ENCODE results near the gene TAT.
"Not testable (repeated sequence)": the region's sequence is repeated elsewhere in the genome, so short reads cannot be mapped to it uniquely, and the experiment has no call there.

- TF ChIP-seq, protein P1, sequence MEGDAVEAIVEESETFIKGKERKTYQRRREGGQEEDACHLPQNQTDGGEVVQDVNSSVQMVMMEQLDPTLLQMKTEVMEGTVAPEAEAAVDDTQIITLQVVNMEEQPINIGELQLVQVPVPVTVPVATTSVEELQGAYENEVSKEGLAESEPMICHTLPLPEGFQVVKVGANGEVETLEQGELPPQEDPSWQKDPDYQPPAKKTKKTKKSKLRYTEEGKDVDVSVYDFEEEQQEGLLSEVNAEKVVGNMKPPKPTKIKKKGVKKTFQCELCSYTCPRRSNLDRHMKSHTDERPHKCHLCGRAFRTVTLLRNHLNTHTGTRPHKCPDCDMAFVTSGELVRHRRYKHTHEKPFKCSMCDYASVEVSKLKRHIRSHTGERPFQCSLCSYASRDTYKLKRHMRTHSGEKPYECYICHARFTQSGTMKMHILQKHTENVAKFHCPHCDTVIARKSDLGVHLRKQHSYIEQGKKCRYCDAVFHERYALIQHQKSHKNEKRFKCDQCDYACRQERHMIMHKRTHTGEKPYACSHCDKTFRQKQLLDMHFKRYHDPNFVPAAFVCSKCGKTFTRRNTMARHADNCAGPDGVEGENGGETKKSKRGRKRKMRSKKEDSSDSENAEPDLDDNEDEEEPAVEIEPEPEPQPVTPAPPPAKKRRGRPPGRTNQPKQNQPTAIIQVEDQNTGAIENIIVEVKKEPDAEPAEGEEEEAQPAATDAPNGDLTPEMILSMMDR (IDR thresholded peaks at IDR 0.05; ENCODE audit: poor library complexity, severe bottlenecking), result not testable (repeated sequence)
- not testable (repeated sequence) for TF ChIP-seq TAF1 (IDR thresholded peaks at IDR 0.05; ENCODE audit: low read depth); POLR2AphosphoS5 (IDR thresholded peaks at IDR 0.05); EZH2 (IDR thresholded peaks at IDR 0.05; ENCODE audit: borderline replicate concordance, insufficient read depth, low read length, poor library complexity, severe bottlenecking); REST (IDR thresholded peaks at IDR 0.05; ENCODE audit: borderline replicate concordance); SMC3 (conservative IDR thresholded peaks at IDR 0.05; ENCODE audit: poor library complexity); EP300 (conservative IDR thresholded peaks at IDR 0.05; ENCODE audit: poor library complexity, severe bottlenecking); RAD21 (conservative IDR thresholded peaks at IDR 0.05); MXI1 (conservative IDR thresholded peaks at IDR 0.05; ENCODE audit: poor library complexity, severe bottlenecking)
These were observed 21.5 kb upstream of the TAT start for GRCh38 chr16:71598426-71598825.

Data from neural cell (in vitro differentiated cells).